ENCODE data around the gene DNAAF8.

- no peak; the same call in 1 of the 2 replicates for TF ChIP-seq POLR2AphosphoS5 (IDR thresholded peaks at IDR 0.05; ENCODE audit: low read depth, low read length)
- TF ChIP-seq SIN3A (IDR thresholded peaks at IDR 0.05; ENCODE audit: borderline replicate concordance, insufficient read depth, low read length): no peak
- no peak for TF ChIP-seq TAF1 (IDR thresholded peaks at IDR 0.05; ENCODE audit: borderline replicate concordance, insufficient read depth, low read length)
- TF ChIP-seq, protein P1, sequence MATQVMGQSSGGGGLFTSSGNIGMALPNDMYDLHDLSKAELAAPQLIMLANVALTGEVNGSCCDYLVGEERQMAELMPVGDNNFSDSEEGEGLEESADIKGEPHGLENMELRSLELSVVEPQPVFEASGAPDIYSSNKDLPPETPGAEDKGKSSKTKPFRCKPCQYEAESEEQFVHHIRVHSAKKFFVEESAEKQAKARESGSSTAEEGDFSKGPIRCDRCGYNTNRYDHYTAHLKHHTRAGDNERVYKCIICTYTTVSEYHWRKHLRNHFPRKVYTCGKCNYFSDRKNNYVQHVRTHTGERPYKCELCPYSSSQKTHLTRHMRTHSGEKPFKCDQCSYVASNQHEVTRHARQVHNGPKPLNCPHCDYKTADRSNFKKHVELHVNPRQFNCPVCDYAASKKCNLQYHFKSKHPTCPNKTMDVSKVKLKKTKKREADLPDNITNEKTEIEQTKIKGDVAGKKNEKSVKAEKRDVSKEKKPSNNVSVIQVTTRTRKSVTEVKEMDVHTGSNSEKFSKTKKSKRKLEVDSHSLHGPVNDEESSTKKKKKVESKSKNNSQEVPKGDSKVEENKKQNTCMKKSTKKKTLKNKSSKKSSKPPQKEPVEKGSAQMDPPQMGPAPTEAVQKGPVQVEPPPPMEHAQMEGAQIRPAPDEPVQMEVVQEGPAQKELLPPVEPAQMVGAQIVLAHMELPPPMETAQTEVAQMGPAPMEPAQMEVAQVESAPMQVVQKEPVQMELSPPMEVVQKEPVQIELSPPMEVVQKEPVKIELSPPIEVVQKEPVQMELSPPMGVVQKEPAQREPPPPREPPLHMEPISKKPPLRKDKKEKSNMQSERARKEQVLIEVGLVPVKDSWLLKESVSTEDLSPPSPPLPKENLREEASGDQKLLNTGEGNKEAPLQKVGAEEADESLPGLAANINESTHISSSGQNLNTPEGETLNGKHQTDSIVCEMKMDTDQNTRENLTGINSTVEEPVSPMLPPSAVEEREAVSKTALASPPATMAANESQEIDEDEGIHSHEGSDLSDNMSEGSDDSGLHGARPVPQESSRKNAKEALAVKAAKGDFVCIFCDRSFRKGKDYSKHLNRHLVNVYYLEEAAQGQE (IDR thresholded peaks at IDR 0.05; ENCODE audit: insufficient read depth in 1 of 2, low read depth in 2 of 2, low read length in 2 of 2): no peak
Observed at GRCh38 chr16:4695473-4696171, 38.7 kb upstream of the DNAAF8 start.
